ENCODE data around the gene HES5.

HES5 gene

DNA sequence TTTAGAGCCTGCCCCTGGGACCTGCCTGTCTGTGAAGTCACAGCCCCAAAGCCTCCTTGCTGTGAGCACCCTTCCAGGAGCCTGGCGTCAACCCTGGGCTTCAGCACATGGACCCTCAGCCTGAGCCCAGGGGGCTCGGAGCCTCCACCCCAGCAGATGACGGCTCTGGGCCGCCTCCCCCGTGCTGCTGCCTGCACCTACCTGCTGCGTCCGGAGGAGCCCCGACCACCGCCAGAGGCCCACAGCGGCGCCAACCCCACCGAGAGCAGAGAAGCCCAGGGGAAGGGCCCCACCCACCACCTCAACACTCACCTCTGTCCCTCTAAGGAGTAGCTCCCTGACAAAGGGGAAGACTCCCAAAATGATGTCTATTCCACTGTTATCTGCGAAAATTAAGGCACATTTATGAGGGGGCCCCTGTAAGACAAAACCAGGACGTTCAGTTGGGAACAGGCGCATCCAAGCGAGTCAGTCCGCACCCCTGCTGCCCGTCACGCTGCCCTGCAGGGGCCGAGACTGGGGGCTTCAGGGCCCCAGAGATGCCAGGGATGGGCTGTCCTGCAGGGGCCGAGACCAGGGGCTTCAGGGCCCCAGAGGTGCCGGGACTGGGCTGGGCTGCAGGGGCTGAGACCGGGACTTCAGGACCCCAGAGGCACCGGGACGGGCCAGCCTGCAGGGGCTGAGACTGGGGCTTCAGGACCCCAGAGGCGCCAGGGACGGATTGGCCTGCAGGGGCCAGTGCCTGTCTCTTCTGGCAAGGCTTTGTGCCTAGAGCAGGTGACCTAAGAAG, 19.5 kb downstream of the HES5 start:
- Histone ChIP-seq H3K9ac (ENCODE audit: low read length in 2 of 2) (no peak overlapping the region), H3K4me3 (ENCODE audit: low read length in 2 of 2) (no peak overlapping the region), H3K4me1 (ENCODE audit: control insufficient read depth, insufficient read depth, low read length) (peaks cover 9% of the 10 kb centered on the region)

DNA sequence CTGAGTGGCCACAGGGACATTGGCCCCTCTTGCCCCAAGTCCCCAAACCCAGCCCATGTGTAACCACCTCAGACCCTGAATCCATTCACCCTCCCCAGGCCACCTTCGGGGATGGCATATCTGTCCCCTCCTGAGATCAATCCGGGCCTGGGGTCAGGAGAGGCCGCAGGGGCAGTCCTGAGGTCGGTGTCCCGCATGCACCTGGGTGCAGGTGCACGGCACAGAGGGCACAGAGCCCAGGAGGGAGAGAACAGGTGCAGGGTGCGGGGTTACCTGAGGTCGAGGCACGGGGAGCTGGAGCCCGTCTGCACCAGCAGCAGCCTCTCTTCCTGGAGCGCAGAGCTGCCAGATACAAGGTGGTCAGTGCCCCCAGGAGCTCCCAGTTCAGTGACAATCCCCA, 20.5 kb downstream of the HES5 start:
- H3K27ac ChIP-seq (ENCODE audit: low read length) = no peak overlapping the region
- peaks cover 42 to 46% of the 10 kb centered on the region in 2 donors for H3K36me3 ChIP-seq (ENCODE audit: control insufficient read depth in 2 of 2, insufficient read depth in 2 of 2, low read length in 2 of 2)
- peaks cover 0 to 12% of the 10 kb centered on the region in 2 donors for H3K27me3 ChIP-seq (ENCODE audit: control insufficient read depth in 1 of 2, insufficient read depth in 2 of 2, low read length in 2 of 2)
- H3K4me1 ChIP-seq (ENCODE audit: control insufficient read depth, insufficient read depth, low read length) = peaks cover 12% of the 10 kb centered on the region
- H3K9ac ChIP-seq (ENCODE audit: low read length in 2 of 2) = no peak overlapping the region
- H3K9me3 ChIP-seq (ENCODE audit: control insufficient read depth in 2 of 2, low read length in 2 of 2) = no peaks in the 10 kb centered on the region
- no peak overlapping the region for H3K4me3 ChIP-seq (ENCODE audit: low read length in 2 of 2)

More for the DNA sequence above, 19.5 kb downstream of the HES5 start:
- H3K36me3 ChIP-seq (ENCODE audit: control insufficient read depth in 2 of 2, insufficient read depth in 2 of 2, low read length in 2 of 2) = peaks cover 52 to 54% of the 10 kb centered on the region in 2 donors
- H3K27me3 ChIP-seq (ENCODE audit: control insufficient read depth in 1 of 2, insufficient read depth in 2 of 2, low read length in 2 of 2) = peaks cover 0 to 5% of the 10 kb centered on the region in 2 donors
- no peaks in the 10 kb centered on the region for H3K9me3 ChIP-seq (ENCODE audit: control insufficient read depth in 2 of 2, low read length in 2 of 2)
- no peak overlapping the region for H3K27ac ChIP-seq (ENCODE audit: low read length)

DNA sequence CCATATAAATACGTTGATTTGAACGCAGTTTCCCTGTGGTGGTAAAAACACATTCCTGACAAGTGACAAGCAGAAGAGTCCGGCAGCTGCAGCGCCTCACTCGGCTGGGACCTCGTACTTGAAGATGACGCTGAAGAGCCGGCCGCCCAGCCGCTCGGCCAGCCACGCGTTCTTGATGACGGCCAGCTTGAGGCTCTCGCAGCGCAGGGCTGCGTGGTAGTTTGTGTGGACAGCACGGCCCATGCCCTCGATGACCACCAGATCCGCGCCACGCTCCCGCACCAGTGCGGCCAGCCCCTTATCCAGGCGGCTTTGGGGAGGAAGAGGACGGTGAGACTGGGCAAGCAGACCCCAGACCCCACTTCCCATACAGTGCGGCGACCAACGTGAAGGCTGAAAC, 21.3 kb downstream of the HES5 start:
- peaks cover 18% of the 10 kb centered on the region for H3K4me1 ChIP-seq (ENCODE audit: control insufficient read depth, insufficient read depth, low read length)
- H3K4me3 ChIP-seq (ENCODE audit: low read length in 2 of 2) = no peak overlapping the region
- no peak overlapping the region for H3K9ac ChIP-seq (ENCODE audit: low read length in 2 of 2)
- no peak overlapping the region for H3K27ac ChIP-seq (ENCODE audit: low read length)
- H3K36me3 ChIP-seq (ENCODE audit: control insufficient read depth in 2 of 2, insufficient read depth in 2 of 2, low read length in 2 of 2) = peaks cover 37 to 41% of the 10 kb centered on the region in 2 donors
- peaks cover 7 to 20% of the 10 kb centered on the region in 2 donors for H3K27me3 ChIP-seq (ENCODE audit: control insufficient read depth in 1 of 2, insufficient read depth in 2 of 2, low read length in 2 of 2)
- no peaks in the 10 kb centered on the region for H3K9me3 ChIP-seq (ENCODE audit: control insufficient read depth in 2 of 2, low read length in 2 of 2)

DNA sequence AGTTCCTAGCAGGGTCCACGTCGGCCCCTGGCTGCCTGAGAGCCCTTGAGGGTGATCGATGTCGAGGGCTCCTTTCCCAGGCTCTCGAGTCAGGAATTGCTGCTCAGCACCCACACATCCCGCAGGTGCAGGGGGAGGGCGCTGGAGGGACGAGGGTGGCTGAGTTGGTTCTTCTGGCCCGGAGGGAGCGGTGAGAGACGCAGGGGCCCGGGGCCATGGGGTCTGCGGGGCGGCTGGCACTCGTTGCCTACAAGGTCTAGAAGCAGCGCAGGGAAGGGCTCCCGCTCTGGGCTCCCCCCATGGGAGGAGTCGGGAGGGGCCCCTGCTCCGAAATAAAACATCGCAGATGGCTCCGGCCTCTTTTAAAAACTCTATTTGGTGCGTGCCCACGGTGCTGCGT, 21.9 kb downstream of the HES5 start:
- Histone ChIP-seq H3K36me3 (ENCODE audit: control insufficient read depth in 2 of 2, insufficient read depth in 2 of 2, low read length in 2 of 2) (peaks cover 33 to 35% of the 10 kb centered on the region in 2 donors), H3K27ac (ENCODE audit: low read length) (no peak overlapping the region), H3K9me3 (ENCODE audit: control insufficient read depth in 2 of 2, low read length in 2 of 2) (no peaks in the 10 kb centered on the region), H3K27me3 (ENCODE audit: control insufficient read depth in 1 of 2, insufficient read depth in 2 of 2, low read length in 2 of 2) (peaks cover 9 to 24% of the 10 kb centered on the region in 2 donors), H3K9ac (ENCODE audit: low read length in 2 of 2) (no peak overlapping the region), H3K4me1 (ENCODE audit: control insufficient read depth, insufficient read depth, low read length) (peaks cover 18% of the 10 kb centered on the region), H3K4me3 (ENCODE audit: low read length in 2 of 2) (no peak overlapping the region)

DNA sequence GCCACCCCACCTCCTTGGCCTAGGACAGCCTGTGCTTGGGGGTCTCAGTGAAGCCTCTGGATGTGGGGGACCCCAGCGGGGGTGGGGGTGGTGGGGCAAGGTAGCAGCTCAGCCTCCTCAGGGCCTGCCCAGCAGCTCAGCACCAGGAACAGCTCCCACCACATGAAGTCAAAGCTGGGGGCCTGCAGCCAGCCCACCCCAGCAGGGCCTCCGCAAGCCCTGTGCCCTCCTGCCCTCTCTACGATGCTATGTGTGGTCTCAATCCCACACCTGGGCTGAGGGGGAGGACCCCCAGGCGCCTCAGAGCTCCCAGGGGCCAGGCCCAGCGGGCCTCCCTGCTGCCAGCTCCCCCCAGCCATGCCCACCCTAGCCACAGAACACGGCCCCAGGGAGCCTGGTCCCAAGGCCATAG, 22.3 kb downstream of the HES5 start:
- H3K9me3 ChIP-seq (ENCODE audit: control insufficient read depth in 2 of 2, low read length in 2 of 2) = no peaks in the 10 kb centered on the region
- no peak overlapping the region for H3K27ac ChIP-seq (ENCODE audit: low read length)
- no peak overlapping the region for H3K4me3 ChIP-seq (ENCODE audit: low read length in 2 of 2)
- peaks cover 30 to 33% of the 10 kb centered on the region in 2 donors for H3K36me3 ChIP-seq (ENCODE audit: control insufficient read depth in 2 of 2, insufficient read depth in 2 of 2, low read length in 2 of 2)
- no peak overlapping the region for H3K9ac ChIP-seq (ENCODE audit: low read length in 2 of 2)
- H3K4me1 ChIP-seq (ENCODE audit: control insufficient read depth, insufficient read depth, low read length) = peaks cover 18% of the 10 kb centered on the region
- peaks cover 13 to 29% of the 10 kb centered on the region in 2 donors for H3K27me3 ChIP-seq (ENCODE audit: control insufficient read depth in 1 of 2, insufficient read depth in 2 of 2, low read length in 2 of 2)

DNA sequence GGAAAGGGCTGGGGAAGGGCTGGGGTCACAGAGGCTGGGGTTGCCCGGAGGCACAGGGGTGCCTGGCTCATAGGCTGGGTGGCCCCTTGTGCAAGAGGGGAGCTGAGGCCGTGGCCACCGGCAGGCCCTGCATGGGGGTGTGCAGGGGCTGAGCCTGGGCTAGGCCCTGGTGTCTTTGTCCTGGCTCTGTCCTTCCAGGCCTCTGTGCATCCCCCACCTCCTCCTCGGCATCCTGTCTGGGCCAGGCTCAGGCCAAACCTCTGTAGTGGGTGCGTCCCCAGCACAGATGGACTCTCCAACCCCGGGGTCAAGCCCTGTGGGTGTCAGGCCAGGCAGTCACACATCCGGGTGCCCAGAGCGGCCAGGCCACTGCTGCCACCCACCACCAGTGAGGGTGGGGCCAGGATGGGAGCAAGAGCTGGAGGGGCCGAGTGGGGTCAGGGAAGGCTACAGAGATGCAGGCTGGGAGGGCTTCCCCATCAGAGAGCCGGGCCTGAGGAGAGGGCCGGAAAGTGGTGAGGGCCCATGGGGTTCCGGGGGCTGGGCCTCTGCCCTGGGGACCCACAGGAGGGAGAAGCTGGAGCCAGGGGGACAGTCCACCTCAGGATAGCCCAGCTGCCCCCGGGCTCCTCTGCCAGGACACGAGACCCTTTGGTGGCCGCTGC, 23.0 kb downstream of the HES5 start:
- Histone ChIP-seq H3K27me3 (ENCODE audit: control insufficient read depth in 1 of 2, insufficient read depth in 2 of 2, low read length in 2 of 2) (peaks cover 14 to 31% of the 10 kb centered on the region in 2 donors), H3K4me1 (ENCODE audit: control insufficient read depth, insufficient read depth, low read length) (peaks cover 18% of the 10 kb centered on the region), H3K9me3 (ENCODE audit: control insufficient read depth in 2 of 2, low read length in 2 of 2) (no peaks in the 10 kb centered on the region), H3K27ac (ENCODE audit: low read length) (no peak overlapping the region), H3K36me3 (ENCODE audit: control insufficient read depth in 2 of 2, insufficient read depth in 2 of 2, low read length in 2 of 2) (peaks cover 26 to 32% of the 10 kb centered on the region in 2 donors), H3K9ac (ENCODE audit: low read length in 2 of 2) (no peak overlapping the region), H3K4me3 (ENCODE audit: low read length in 2 of 2) (no peak overlapping the region)

DNA sequence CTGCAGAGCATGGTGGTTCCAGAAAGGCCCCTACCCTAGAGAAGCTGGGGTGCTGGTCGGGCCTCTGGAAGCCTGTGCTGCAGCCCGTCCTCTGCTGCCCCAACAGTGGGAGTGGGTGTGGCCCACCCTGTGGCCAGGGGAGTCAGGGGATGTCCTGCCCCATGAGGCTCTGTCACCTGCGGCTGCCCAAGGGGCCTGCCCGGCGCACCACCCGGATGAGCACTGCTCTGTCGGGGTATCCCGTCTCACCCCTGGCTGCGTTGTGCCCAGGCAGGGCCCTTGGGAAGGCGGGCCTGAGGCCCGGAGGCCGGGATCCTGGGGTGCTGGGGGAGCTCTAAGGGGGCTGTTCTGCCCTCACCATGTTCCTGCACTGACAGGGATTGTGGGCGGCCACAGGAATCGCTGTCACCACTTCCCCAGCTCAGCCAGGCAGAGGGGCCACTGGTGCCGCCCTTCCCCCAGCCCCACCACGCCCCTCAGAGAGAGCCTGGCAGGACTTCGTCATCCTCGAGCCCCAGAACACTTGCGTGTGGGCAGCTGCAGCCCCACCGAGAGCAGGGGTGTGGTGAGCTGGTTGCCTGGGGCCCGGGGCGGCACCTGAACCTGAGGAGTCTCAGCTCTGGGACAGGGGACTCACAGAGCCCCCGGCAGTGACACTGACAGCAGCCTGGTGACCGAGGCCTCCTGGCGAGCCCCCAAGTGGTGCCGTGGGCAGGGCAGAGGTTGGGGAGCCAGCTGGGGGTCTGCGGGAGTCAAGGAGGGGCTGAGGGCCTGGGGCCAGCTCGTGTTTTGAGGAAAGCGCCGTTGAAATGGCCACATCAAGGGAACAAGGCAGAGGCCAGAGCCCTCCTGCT, 23.8 kb downstream of the HES5 start:
- H3K9me3 ChIP-seq (ENCODE audit: control insufficient read depth in 2 of 2, low read length in 2 of 2) = no peaks in the 10 kb centered on the region
- peaks cover 18% of the 10 kb centered on the region for H3K4me1 ChIP-seq (ENCODE audit: control insufficient read depth, insufficient read depth, low read length)
- no peak overlapping the region for H3K27ac ChIP-seq (ENCODE audit: low read length)
- peaks cover 18 to 35% of the 10 kb centered on the region in 2 donors for H3K27me3 ChIP-seq (ENCODE audit: control insufficient read depth in 1 of 2, insufficient read depth in 2 of 2, low read length in 2 of 2)
- no peak overlapping the region for H3K9ac ChIP-seq (ENCODE audit: low read length in 2 of 2)
- peaks cover 19 to 24% of the 10 kb centered on the region in 2 donors for H3K36me3 ChIP-seq (ENCODE audit: control insufficient read depth in 2 of 2, insufficient read depth in 2 of 2, low read length in 2 of 2)
- no peak overlapping the region for H3K4me3 ChIP-seq (ENCODE audit: low read length in 2 of 2)

DNA sequence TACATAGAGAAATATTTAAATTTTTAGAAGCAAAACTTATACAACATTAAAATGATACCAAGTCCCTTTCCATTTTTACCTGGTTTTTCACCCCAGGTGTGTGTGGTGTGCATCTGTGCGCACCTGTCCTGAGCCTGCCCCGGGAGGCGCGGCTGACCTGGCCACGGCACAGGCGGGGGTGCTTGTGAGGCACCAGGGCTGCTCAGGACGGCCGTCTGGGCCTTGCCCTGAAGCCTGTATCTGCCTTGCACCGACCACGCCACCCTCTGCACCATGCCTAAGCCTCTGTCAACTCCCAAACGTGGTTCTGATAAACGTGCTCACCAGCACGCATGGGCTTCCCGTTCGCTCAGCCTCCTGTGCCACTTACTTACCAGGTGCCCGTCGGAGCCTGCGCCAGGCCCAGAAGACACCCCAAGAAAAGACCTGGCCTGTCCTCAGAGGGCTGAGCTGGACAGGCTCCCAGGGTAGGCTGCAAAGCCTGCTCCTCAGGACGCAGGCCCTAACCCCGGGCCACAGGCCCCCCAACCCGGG, 24.5 kb downstream of the HES5 start:
- Histone ChIP-seq H3K9me3 (ENCODE audit: control insufficient read depth in 2 of 2, low read length in 2 of 2) (no peaks in the 10 kb centered on the region), H3K27ac (ENCODE audit: low read length) (no peak overlapping the region), H3K27me3 (ENCODE audit: control insufficient read depth in 1 of 2, insufficient read depth in 2 of 2, low read length in 2 of 2) (peaks cover 18 to 38% of the 10 kb centered on the region in 2 donors), H3K36me3 (ENCODE audit: control insufficient read depth in 2 of 2, insufficient read depth in 2 of 2, low read length in 2 of 2) (peaks cover 15 to 17% of the 10 kb centered on the region in 2 donors), H3K4me1 (ENCODE audit: control insufficient read depth, insufficient read depth, low read length) (peaks cover 18% of the 10 kb centered on the region), H3K9ac (ENCODE audit: low read length in 2 of 2) (no peak overlapping the region), H3K4me3 (ENCODE audit: low read length in 2 of 2) (no peak overlapping the region)

DNA sequence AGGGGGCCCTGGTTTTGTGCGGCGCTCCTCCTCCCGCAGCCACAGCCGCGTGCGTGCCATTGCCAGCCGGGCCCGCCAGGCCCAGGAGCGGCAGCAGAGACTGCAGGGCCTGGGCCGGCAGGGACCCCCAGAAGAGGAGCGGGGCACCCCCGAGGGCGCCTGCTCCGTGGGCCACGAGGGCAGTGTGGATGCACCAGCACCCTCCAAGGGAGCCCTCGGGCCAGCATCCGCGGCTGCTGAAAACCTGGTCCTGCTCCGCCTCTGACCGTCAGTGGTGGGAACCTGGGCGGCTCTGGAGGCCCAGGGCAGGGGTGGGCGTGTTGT, 25.2 kb downstream of the HES5 start:
- H3K4me3 ChIP-seq (ENCODE audit: low read length in 2 of 2) = no peak overlapping the region
- H3K36me3 ChIP-seq (ENCODE audit: control insufficient read depth in 2 of 2, insufficient read depth in 2 of 2, low read length in 2 of 2) = peaks cover 10 to 13% of the 10 kb centered on the region in 2 donors
- H3K27me3 ChIP-seq (ENCODE audit: control insufficient read depth in 1 of 2, insufficient read depth in 2 of 2, low read length in 2 of 2) = peaks cover 21 to 38% of the 10 kb centered on the region in 2 donors
- no peak overlapping the region for H3K9ac ChIP-seq (ENCODE audit: low read length in 2 of 2)
- H3K27ac ChIP-seq (ENCODE audit: low read length) = no peak overlapping the region
- no peaks in the 10 kb centered on the region for H3K9me3 ChIP-seq (ENCODE audit: control insufficient read depth in 2 of 2, low read length in 2 of 2)
- peaks cover 18% of the 10 kb centered on the region for H3K4me1 ChIP-seq (ENCODE audit: control insufficient read depth, insufficient read depth, low read length)

DNA sequence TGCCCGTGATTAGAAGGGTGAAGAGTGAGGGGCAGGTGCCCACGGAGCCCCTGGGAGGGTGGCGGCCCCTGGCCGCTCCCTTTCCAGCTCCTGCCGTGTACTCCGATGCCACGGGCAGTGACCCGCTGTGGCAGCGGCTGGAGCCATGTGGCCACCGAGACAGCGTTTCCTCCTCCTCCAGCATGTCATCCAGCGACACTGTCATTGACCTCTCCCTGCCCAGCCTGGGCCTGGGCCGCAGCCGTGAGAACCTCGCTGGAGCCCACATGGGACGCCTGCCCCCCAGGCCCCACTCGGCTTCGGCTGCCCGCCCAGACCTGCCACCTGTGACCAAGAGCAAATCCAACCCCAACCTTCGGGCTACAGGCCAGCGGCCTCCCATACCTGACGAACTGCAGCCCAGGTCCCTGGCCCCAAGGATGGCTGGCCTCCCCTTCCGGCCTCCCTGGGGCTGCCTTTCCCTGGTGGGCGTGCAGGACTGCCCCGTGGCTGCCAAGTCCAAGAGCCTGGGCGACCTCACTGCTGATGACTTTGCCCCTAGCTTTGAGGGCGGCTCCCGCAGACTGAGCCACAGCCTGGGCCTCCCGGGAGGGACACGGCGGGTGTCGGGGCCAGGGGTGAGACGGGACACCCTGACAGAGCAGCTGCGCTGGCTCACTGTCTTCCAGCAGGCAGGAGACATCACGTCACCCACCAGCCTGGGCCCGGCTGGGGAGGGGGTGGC, 25.7 kb downstream of the HES5 start:
- no peak overlapping the region for H3K9ac ChIP-seq (ENCODE audit: low read length in 2 of 2)
- H3K27ac ChIP-seq (ENCODE audit: low read length) = no peak overlapping the region
- H3K4me1 ChIP-seq (ENCODE audit: control insufficient read depth, insufficient read depth, low read length) = peaks cover 18% of the 10 kb centered on the region
- no peak overlapping the region for H3K4me3 ChIP-seq (ENCODE audit: low read length in 2 of 2)
- H3K9me3 ChIP-seq (ENCODE audit: control insufficient read depth in 2 of 2, low read length in 2 of 2) = no peaks in the 10 kb centered on the region
- H3K27me3 ChIP-seq (ENCODE audit: control insufficient read depth in 1 of 2, insufficient read depth in 2 of 2, low read length in 2 of 2) = peaks cover 21 to 40% of the 10 kb centered on the region in 2 donors
- peaks cover 5 to 8% of the 10 kb centered on the region in 2 donors for H3K36me3 ChIP-seq (ENCODE audit: control insufficient read depth in 2 of 2, insufficient read depth in 2 of 2, low read length in 2 of 2)

Data from stomach smooth muscle (tissue), 2 donors.